Measurements from ENCODE around the gene RAB5IF. TPM values are rescaled to one million over a fixed set of nuclear protein-coding genes. Genes with fewer than 3 reads are reported as not detected.

The RAB5IF gene
- total and polyA plus RNA-seq, 2 of the 13 experiments (the other 11 are each of a cell fraction or from before 2014, with no cell fraction given): 261 to 305 TPM

- TF ChIP-seq ZNF503 (CRISPR knock-in tag; IDR thresholded peaks at IDR 0.05): no peak; the same call in 1 of the 2 replicates
- peak; percentile 57; the same call in 1 of the 2 replicates for TF ChIP-seq ZNF292 (CRISPR knock-in tag; IDR thresholded peaks at IDR 0.05; ENCODE audit: borderline replicate concordance, low read depth)
- no peak for TF ChIP-seq TEF (CRISPR knock-in tag; IDR thresholded peaks at IDR 0.05)
- TF ChIP-seq ZNF749 (CRISPR knock-in tag; IDR thresholded peaks at IDR 0.05; ENCODE audit: borderline replicate concordance): no peak
- TF ChIP-seq MIER2 (CRISPR knock-in tag; IDR thresholded peaks at IDR 0.05): 0 out of 2 replicates have a peak, but pooled peaks have one; percentile 49
- no peak for TF ChIP-seq REL (CRISPR knock-in tag; conservative IDR thresholded peaks at IDR 0.05)
- no peak for TF ChIP-seq ZNF770 (CRISPR knock-in tag; IDR thresholded peaks at IDR 0.05)
- TF ChIP-seq ZKSCAN5 (CRISPR knock-in tag; IDR thresholded peaks at IDR 0.05): no peak
- TF ChIP-seq GFI1 (CRISPR knock-in tag; IDR thresholded peaks at IDR 0.05; ENCODE audit: borderline replicate concordance): no peak
- TF ChIP-seq ZNF282 (IDR thresholded peaks at IDR 0.05; ENCODE audit: partially characterized antibody): no peak
- no peak for TF ChIP-seq HOXA7 (CRISPR knock-in tag; IDR thresholded peaks at IDR 0.05)
- no peak for TF ChIP-seq ZNF703 (CRISPR knock-in tag; IDR thresholded peaks at IDR 0.05; ENCODE audit: borderline replicate concordance)
- TF ChIP-seq ZNF687 (CRISPR knock-in tag; IDR thresholded peaks at IDR 0.05): no peak
- TF ChIP-seq ZNF704 (CRISPR knock-in tag; IDR thresholded peaks at IDR 0.05; ENCODE audit: borderline replicate concordance): no peak
- no peak for TF ChIP-seq THYN1 (CRISPR knock-in tag; IDR thresholded peaks at IDR 0.05; ENCODE audit: borderline replicate concordance, low read depth)
- peak; percentile 79; the same call in 1 of the 2 replicates for TF ChIP-seq ERF (CRISPR knock-in tag; IDR thresholded peaks at IDR 0.05)
- no peak for TF ChIP-seq ZNF225 (CRISPR knock-in tag; IDR thresholded peaks at IDR 0.05)
- TF ChIP-seq JUN (CRISPR knock-in tag; IDR thresholded peaks at IDR 0.05): peak; percentile 97
Measured at GRCh38 chr20:36607586-36608387, 2.2 kb downstream of the RAB5IF start (continued).

Data from HepG2 (cell line).